H1 (cell line): ENCODE results near the gene DHX29. TPM values are rescaled to one million over a fixed set of nuclear protein-coding genes. Genes with fewer than 3 reads are reported as not detected.

ENCODE experiments used
- CTBP2 ChIP-seq: IDR thresholded peaks from 2 replicates; pipeline ENCODE4 v1.7.0; 2011; ENCODE audit warnings: borderline replicate concordance, mild to moderate bottlenecking, moderate library complexity, mixed read lengths, low read length; ENCODE audit not compliant: insufficient read depth, insufficient read length
- GTF2F1 ChIP-seq: IDR thresholded peaks from 2 replicates; pipeline ENCODE4 v1.6.1; 2012; ENCODE audit warnings: low read depth, low read length, improper control_type of control experiment, borderline replicate concordance
- KDM1A ChIP-seq: fragments of 200-600, 300-600 bp; sonication (generic); IDR thresholded peaks from 2 replicates; pipeline ENCODE4 v1.7.1; 2016; ENCODE audit warnings: mild to moderate bottlenecking, low read length, borderline replicate concordance
- polyA plus RNA-seq, 7 experiments: library from polyadenylated mRNA; depleted of rRNA in 3 of 7; stranded (reverse) in 5 of 7; unstranded in 2 of 7; fragments of >200 nt in 5 of 7; fragments of 200-250 nt in 2 of 7; gene quantifications; 1 replicate in 5 of 7; 2 replicates in 1 of 7; 4 replicates in 1 of 7; pipeline versions ENCODE4 v1.2.1 to v1.2.3, GENCODE V29; 2011 to 2013; ENCODE audit warnings: missing spikeins in 2 of 7, mixed read lengths in 2 of 7
- total RNA-seq: library from RNA; stranded (reverse); fragmentation: NEBNext Ultra II Directional; extraction: Animal tissue kit (Norgen Biotek cat#: 25700); gene quantifications from 2 replicates; pipeline ENCODE4 v1.2.1, GENCODE V29; 2021

DHX29 gene
- total and polyA plus RNA-seq, 2 of the 8 experiments (the other 6 are each of a cell fraction or from before 2014, with no cell fraction given), result 3.4 to 32.1 TPM

- no peak for TF ChIP-seq GTF2F1
- no peak for TF ChIP-seq CTBP2
- TF ChIP-seq KDM1A, result no peak
Observed at GRCh38 chr5:55250064-55250463, 57.4 kb downstream of the DHX29 start (continued).
